Adipocyte (in vitro differentiated cells): Measurements from ENCODE around the gene AOC2.

Experiments used
- DNase-seq: peaks from one replicate; pipeline ENCODE4 v3.0.0-alpha.2; 2015; ENCODE audit warnings: low read depth
- H3K27me3 ChIP-seq: replicated peaks from 2 replicates; pipeline ENCODE4 v1.7.0; 2013; ENCODE audit warnings: mild to moderate bottlenecking, low read length, moderate library complexity; ENCODE audit not compliant: control insufficient read depth, insufficient read depth
- H3K36me3 ChIP-seq: 2 replicates; pipeline ENCODE4 v1.7.0; 2013; ENCODE audit warnings: low read length, mild to moderate bottlenecking, moderate library complexity; ENCODE audit not compliant: control insufficient read depth, insufficient read depth, severe bottlenecking
- H3K4me1 ChIP-seq: 2 replicates; pipeline ENCODE4 v1.7.0; 2013; ENCODE audit warnings: mild to moderate bottlenecking, low read length, moderate library complexity; ENCODE audit not compliant: control insufficient read depth, insufficient read depth
- H3K4me3 ChIP-seq: 2 replicates; pipeline ENCODE4 v1.7.0; 2013; ENCODE audit warnings: mild to moderate bottlenecking, low read length, moderate library complexity
- H3K9ac ChIP-seq: 2 replicates; pipeline ENCODE4 v1.7.0; 2013; ENCODE audit warnings: mild to moderate bottlenecking, low read length, moderate library complexity
- H3K9me3 ChIP-seq: 2 replicates; pipeline ENCODE4 v1.7.0; 2013; ENCODE audit warnings: mild to moderate bottlenecking, low read length, moderate library complexity; ENCODE audit not compliant: control insufficient read depth

The AOC2 gene

DNA sequence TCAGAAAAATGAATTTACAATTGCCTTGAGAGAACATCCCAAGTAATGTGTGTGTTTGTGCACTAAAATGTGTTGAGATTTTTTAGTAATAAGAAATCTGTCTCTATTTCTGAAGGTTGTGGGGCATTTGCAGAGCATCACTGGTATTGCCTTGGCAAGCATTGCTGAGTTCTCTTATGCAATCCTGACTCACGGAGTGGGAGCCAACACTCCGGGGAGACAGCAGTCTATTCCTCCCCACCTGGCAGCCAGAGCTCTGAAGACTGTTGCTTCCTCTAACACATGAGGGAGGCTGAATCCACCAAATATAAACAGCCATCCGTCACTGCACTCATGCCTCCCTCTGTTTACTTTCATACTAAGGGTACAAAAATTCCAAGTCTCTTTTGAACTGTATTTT, 35.1 kb upstream of the AOC2 start:
- H3K27me3 ChIP-seq = no peaks in the 10 kb centered on the region
- H3K4me1 ChIP-seq = peaks cover 20% of the 10 kb centered on the region
- H3K36me3 ChIP-seq = peaks cover 33% of the 10 kb centered on the region
- no peaks in the 10 kb centered on the region for H3K9me3 ChIP-seq
- DNase-seq = peak; percentile 82
- H3K9ac ChIP-seq = no peak overlapping the region
- no peak overlapping the region for H3K4me3 ChIP-seq

GRCh38 chr17:42814633-42815399, 29.6 kb upstream of the AOC2 start:
- H3K9ac ChIP-seq = peak overlapping the region; percentile 56
- H3K27me3 ChIP-seq = no peaks in the 10 kb centered on the region
- H3K4me3 ChIP-seq = peak overlapping the region; percentile 32
- peaks cover 80% of the 10 kb centered on the region for H3K36me3 ChIP-seq
- DNase-seq = no peak
- no peaks in the 10 kb centered on the region for H3K9me3 ChIP-seq
- H3K4me1 ChIP-seq = peaks cover 21% of the 10 kb centered on the region

DNA sequence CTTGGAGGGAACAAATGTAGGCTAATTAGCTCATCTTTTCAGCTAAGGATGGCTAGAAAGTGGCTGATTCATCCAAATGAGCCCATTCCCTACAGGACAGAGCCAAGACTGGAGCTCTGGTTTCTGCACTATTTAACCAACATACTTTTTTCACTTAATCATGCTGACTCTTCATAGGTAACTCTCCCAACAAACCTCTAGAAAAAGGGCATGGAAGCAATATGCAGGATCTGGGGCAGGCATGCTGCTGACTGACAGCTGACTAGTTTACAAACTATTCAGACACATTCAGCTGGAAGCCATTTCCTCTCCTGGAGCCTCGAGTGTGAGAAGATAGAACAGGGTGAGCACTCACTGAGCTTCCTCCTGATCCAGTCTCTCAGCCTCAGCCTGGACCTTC, 26.5 kb upstream of the AOC2 start:
- Histone ChIP-seq H3K27me3 (no peaks in the 10 kb centered on the region), H3K4me3 (no peak overlapping the region), H3K36me3 (peaks cover 79% of the 10 kb centered on the region), H3K4me1 (peaks cover 23% of the 10 kb centered on the region), H3K9me3 (no peaks in the 10 kb centered on the region), H3K9ac (no peak overlapping the region)
- no peak for DNase-seq

GRCh38 chr17:42818379-42818778, 26.0 kb upstream of the AOC2 start:
- no peak overlapping the region for H3K9ac ChIP-seq
- peaks cover 28% of the 10 kb centered on the region for H3K4me1 ChIP-seq
- H3K27me3 ChIP-seq = no peaks in the 10 kb centered on the region
- no peaks in the 10 kb centered on the region for H3K9me3 ChIP-seq
- H3K4me3 ChIP-seq = no peak overlapping the region
- DNase-seq = no peak
- H3K36me3 ChIP-seq = peaks cover 76% of the 10 kb centered on the region

GRCh38 chr17:42819939-42820535, 24.3 kb upstream of the AOC2 start:
- no peaks in the 10 kb centered on the region for H3K9me3 ChIP-seq
- peaks cover 21% of the 10 kb centered on the region for H3K4me1 ChIP-seq
- H3K9ac ChIP-seq = no peak overlapping the region
- peak; percentile 83 for DNase-seq
- peaks cover 65% of the 10 kb centered on the region for H3K36me3 ChIP-seq
- no peaks in the 10 kb centered on the region for H3K27me3 ChIP-seq
- H3K4me3 ChIP-seq = no peak overlapping the region

DNA sequence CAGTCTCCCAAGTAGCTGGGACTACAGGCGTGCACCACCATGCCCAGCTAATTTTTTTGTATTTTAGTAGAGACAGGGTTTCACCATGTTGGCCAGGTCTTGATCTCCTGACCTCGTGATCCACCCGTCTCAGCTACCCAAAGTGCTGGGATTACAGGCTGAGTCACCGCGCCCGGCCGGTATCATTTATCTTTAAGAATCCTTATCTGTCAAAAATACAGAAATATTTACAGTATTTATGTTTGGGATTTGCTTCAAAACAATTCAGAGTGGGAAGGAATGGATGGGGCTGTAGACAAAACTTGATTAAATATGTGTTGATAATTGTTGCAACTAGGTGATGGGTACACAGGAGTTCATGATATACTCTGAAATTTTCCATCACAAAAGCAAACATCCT, 23.2 kb upstream of the AOC2 start:
- no peak for DNase-seq

DNA sequence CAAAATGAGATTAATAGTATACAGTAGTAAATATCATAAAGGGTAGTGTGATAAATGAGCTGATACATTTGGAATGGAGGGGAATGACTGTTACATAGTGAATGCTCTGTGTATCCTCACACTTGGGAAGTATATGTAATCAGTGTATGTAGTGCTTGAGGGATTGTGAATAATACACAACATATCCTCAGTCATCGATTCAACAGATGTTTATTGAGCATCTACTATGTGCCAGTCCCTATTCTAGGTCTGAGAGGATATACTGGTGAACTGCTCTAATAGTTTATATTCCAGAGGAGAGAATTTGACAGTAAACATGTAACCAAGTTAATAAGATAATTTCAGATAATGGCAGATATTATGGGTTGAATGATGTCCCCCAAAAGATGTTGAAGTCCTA, 16.9 kb upstream of the AOC2 start:
- Histone ChIP-seq H3K4me1 (peaks cover 14% of the 10 kb centered on the region), H3K36me3 (no peaks in the 10 kb centered on the region), H3K27me3 (no peaks in the 10 kb centered on the region), H3K9me3 (no peaks in the 10 kb centered on the region), H3K9ac (no peak overlapping the region), H3K4me3 (no peak overlapping the region)
- no peak for DNase-seq

More for the DNA sequence above, 23.2 kb upstream of the AOC2 start:
- Histone ChIP-seq H3K4me3 (no peak overlapping the region), H3K9me3 (no peaks in the 10 kb centered on the region), H3K4me1 (peaks cover 10% of the 10 kb centered on the region), H3K27me3 (no peaks in the 10 kb centered on the region), H3K36me3 (peaks cover 54% of the 10 kb centered on the region), H3K9ac (no peak overlapping the region)

GRCh38 chr17:42830971-42831370, 13.4 kb upstream of the AOC2 start:
- no peaks in the 10 kb centered on the region for H3K27me3 ChIP-seq
- peaks cover 28% of the 10 kb centered on the region for H3K4me1 ChIP-seq
- peaks cover 8% of the 10 kb centered on the region for H3K36me3 ChIP-seq
- no peak for DNase-seq
- H3K9ac ChIP-seq = no peak overlapping the region
- H3K4me3 ChIP-seq = no peak overlapping the region
- H3K9me3 ChIP-seq = no peaks in the 10 kb centered on the region

- no peak for DNase-seq
- Histone ChIP-seq H3K9ac (peak overlapping the region; percentile 100), H3K36me3 (peaks cover 20% of the 10 kb centered on the region), H3K27me3 (no peaks in the 10 kb centered on the region), H3K9me3 (no peaks in the 10 kb centered on the region), H3K4me3 (peak overlapping the region; percentile 90), H3K4me1 (peaks cover 28% of the 10 kb centered on the region)
These were observed 12.0 kb upstream of the AOC2 start for GRCh38 chr17:42832213-42832933.

- peaks cover 28% of the 10 kb centered on the region for H3K36me3 ChIP-seq
- H3K4me1 ChIP-seq = peaks cover 28% of the 10 kb centered on the region
- H3K4me3 ChIP-seq = peak within 1 kb of the TSS; percentile 90
- no peaks in the 10 kb centered on the region for H3K9me3 ChIP-seq
- no peaks in the 10 kb centered on the region for H3K27me3 ChIP-seq
- peak; percentile 97 for DNase-seq
- H3K9ac ChIP-seq = peak within 1 kb of the TSS; percentile 100
These were observed 11.2 kb upstream of the AOC2 start, which contains the start of gene PSME3 for GRCh38 chr17:42832934-42833766. Gene PSME3, plus strand, starts transcription at chr17:42833397. Its CDS starts 235 bp downstream, at chr17:42833632.
